SK-MEL-5 (cell line): ENCODE measurements around the gene ARID5A. TPM values are rescaled to one million over a fixed set of nuclear protein-coding genes. Genes with fewer than 3 reads are reported as not detected.

Experiments
- total RNA-seq: library from RNA; depleted of rRNA; stranded (reverse); fragments of >200 nt; shearing (Covaris generic); gene quantifications from 2 replicates; pipeline ENCODE4 v1.2.3, GENCODE V29; 2014; rRNA removed

ARID5A gene
- total RNA-seq, 1 experiment from 2014 or later: 3.6 TPM

Other genes with a start within 250 kb of the ARID5A start
- 28.0 and 32.8 TPM in 2 replicates for gene SNRNP200, start 231.2 kb upstream of the ARID5A start, total RNA-seq
- gene ITPRIPL1, start 211.4 kb upstream of the ARID5A start, total RNA-seq: 6.7 and 6.9 TPM in 2 replicates
- gene NCAPH, start 201.0 kb upstream of the ARID5A start, total RNA-seq: 17.5 and 20.6 TPM in 2 replicates
- not detected in 2 replicates for gene NEURL3, start 31.4 kb upstream of the ARID5A start, total RNA-seq
- gene KANSL3, start 101.6 kb downstream of the ARID5A start, total RNA-seq: 20.5 and 22.3 TPM in 2 replicates
- not detected in 2 replicates for gene FER1L5, start 106.0 kb downstream of the ARID5A start, total RNA-seq
- gene LMAN2L, start 203.3 kb downstream of the ARID5A start, total RNA-seq: 20.1 and 21.9 TPM in 2 replicates
- gene CNNM4, start 224.2 kb downstream of the ARID5A start, total RNA-seq: 1.7 and 2.9 TPM in 2 replicates